ENCODE results near the gene RNPC3. TPM values are rescaled to one million over a fixed set of nuclear protein-coding genes. Genes with fewer than 3 reads are reported as not detected.

RNPC3 gene
- total RNA-seq, 1 experiment from 2014 or later = 12.2 TPM

- Mint-ChIP-seq H3K36me3 (ENCODE audit: insufficient read depth in 1 of 3, low read depth in 3 of 3) (peaks cover 22 to 62% (median 53%) of the 10 kb centered on the region in 3 experiments; a peak in 5 of 7 replicates), H3K4me1 (no peaks in the 10 kb centered on the region)
- WGBS (ENCODE audit: extremely low coverage, insufficient read length, low lambda C conversion rate) = no CpG with 5 or more reads among the region's 1 CpG
These were observed 21.0 kb downstream of the RNPC3 start for GRCh38 chr1:103546496-103546895.

More at GRCh38 chr1:103546496-103546895, 21.0 kb downstream of the RNPC3 start:
- Histone ChIP-seq H2BK15ac (ENCODE audit: low read depth, low read length) (no peak overlapping the region), H3K56ac (ENCODE audit: insufficient read length, low read depth, low read length) (no peak overlapping the region), H3K14ac (ENCODE audit: insufficient read depth, low read length) (no peak overlapping the region), H3K4me2 (ENCODE audit: insufficient read depth, insufficient read length, low read length) (no peak overlapping the region), H3K9me3 (ENCODE audit: control insufficient read depth, low read depth, low read length) (no peaks in the 10 kb centered on the region), H4K20me1 (ENCODE audit: control insufficient read depth, insufficient read depth, insufficient read length) (no peaks in the 10 kb centered on the region), H3K23ac (ENCODE audit: insufficient read length, low read depth, low read length) (no peak overlapping the region), H2AFZ (ENCODE audit: low read length) (no peak overlapping the region), H3T11ph (ENCODE audit: low read length) (no peak overlapping the region), H3K4me1 (ENCODE audit: insufficient read depth, low read length) (no peaks in the 10 kb centered on the region), H3K18ac (ENCODE audit: insufficient read length, low read depth, low read length) (no peak overlapping the region), H2BK20ac (ENCODE audit: low read depth, low read length, poor library complexity, severe bottlenecking) (no peak overlapping the region), H2BK5ac (ENCODE audit: insufficient read length, low read length) (no peak overlapping the region), H3K4ac (ENCODE audit: low read depth, low read length) (no peak overlapping the region), H3K9ac (ENCODE audit: extremely low read depth, insufficient read length, low read length) (no peak overlapping the region), H3K79me1 (ENCODE audit: insufficient read depth, low read depth, low read length, poor library complexity, severe bottlenecking) (no peaks in the 10 kb centered on the region), H4K8ac (replicated peaks; ENCODE audit: insufficient read length, low read depth, low read length) (no peak overlapping the region), H3K79me2 (ENCODE audit: insufficient read depth, low read length) (no peaks in the 10 kb centered on the region), H2BK12ac (ENCODE audit: insufficient read length, low read depth, low read length) (no peak overlapping the region), H2BK120ac (ENCODE audit: low read depth, low read length, poor library complexity, severe bottlenecking) (no peak overlapping the region), H4K91ac (ENCODE audit: insufficient read length, low read depth, low read length) (no peak overlapping the region), H2AK5ac (ENCODE audit: insufficient read length, low read length) (no peak overlapping the region), H3K27ac (ENCODE audit: insufficient read length, low read depth, low read length) (no peak overlapping the region), H3K23me2 (ENCODE audit: insufficient read length, low read depth, low read length, poor library complexity, severe bottlenecking) (no peaks in the 10 kb centered on the region), H3K27me3 (ENCODE audit: insufficient read depth, low read length) (no peaks in the 10 kb centered on the region), H4K5ac (ENCODE audit: insufficient read length, low read depth, low read length) (no peak overlapping the region)
- H3K9me3 Mint-ChIP-seq = no peaks in the 10 kb centered on the region
- H3K27me3 Mint-ChIP-seq (ENCODE audit: low read depth) = no peaks in the 10 kb centered on the region
- no peak overlapping the region; a peak in 1 of 7 replicates for H3K27ac Mint-ChIP-seq
- no peak overlapping the region for H3K4me3 Mint-ChIP-seq
- DNase-seq = no peak
- TF ChIP-seq CTCF (conservative IDR thresholded peaks at IDR 0.05) = no peak

Data from H9 (cell line).